ENCODE results near the gene PARP2.

PARP2 gene

DNA sequence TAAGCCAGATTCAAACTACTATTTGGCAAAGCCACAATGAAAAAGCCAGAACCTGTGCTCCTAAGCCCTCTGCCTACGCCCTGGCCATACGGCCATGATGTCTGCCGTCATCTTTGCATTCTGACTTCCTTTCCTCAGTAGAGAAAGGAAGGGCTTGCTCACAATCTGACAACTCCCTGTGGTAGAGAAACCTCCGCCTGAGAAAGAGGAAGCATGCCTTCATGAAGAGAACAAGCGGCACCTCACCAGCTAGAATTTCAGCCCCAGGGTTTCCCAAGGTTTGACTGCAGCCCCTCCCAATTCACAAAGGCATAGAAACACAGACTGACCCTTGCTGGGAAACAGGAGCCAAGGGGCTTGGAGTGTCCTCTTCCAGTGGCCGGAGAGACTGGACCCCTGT lies 44.1 kb downstream of the PARP2 start:
- Histone ChIP-seq H3K14ac (ENCODE audit: low read length) (no peak overlapping the region), H3K9ac (ENCODE audit: low read length) (no peak overlapping the region), H3K23ac (ENCODE audit: low read length) (no peak overlapping the region), H2AK5ac (ENCODE audit: low read length) (no peak overlapping the region), H3K27ac (ENCODE audit: low read depth, low read length) (no peak overlapping the region), H2BK120ac (ENCODE audit: insufficient read depth, low read length, poor library complexity) (no peak overlapping the region), H2BK5ac (ENCODE audit: low read depth, low read length, poor library complexity) (no peak overlapping the region), H3K9me3 (ENCODE audit: insufficient read depth, low read depth, low read length) (peaks cover 2% of the 10 kb centered on the region), H4K91ac (ENCODE audit: low read depth, low read length) (no peak overlapping the region), H4K8ac (ENCODE audit: low read depth, low read length) (no peak overlapping the region), H3K18ac (ENCODE audit: low read length) (no peak overlapping the region), H3K27me3 (ENCODE audit: insufficient read depth, low read length) (no peaks in the 10 kb centered on the region), H3K36me3 (ENCODE audit: control insufficient read depth in 1 of 2, insufficient read depth in 2 of 2, low read length in 2 of 2) (peaks cover 53 to 70% of the 10 kb centered on the region in 2 experiments), H3K4ac (ENCODE audit: low read depth, low read length) (no peak overlapping the region), H2AFZ (ENCODE audit: insufficient read depth, low read length, poor library complexity) (no peak overlapping the region), H2BK12ac (ENCODE audit: low read length) (no peak overlapping the region), H3K4me1 (ENCODE audit: control insufficient read depth in 1 of 2, insufficient read depth in 2 of 2, low read length in 2 of 2) (no peaks in the 10 kb centered on the region), H4K12ac (ENCODE audit: low read depth, low read length) (no peak overlapping the region), H3K79me1 (ENCODE audit: low read length) (no peaks in the 10 kb centered on the region), H3K4me3 (ENCODE audit: low read depth, low read length) (no peak overlapping the region), H3K79me2 (ENCODE audit: control insufficient read depth, insufficient read depth, low read length, poor library complexity) (no peaks in the 10 kb centered on the region), H3K4me2 (ENCODE audit: low read length) (no peak overlapping the region)
- DNase-seq = no peak
- WGBS (ENCODE audit: extremely low coverage, insufficient coverage, insufficient read length) = no CpG with 5 or more reads among the region's 6 CpGs

DNA sequence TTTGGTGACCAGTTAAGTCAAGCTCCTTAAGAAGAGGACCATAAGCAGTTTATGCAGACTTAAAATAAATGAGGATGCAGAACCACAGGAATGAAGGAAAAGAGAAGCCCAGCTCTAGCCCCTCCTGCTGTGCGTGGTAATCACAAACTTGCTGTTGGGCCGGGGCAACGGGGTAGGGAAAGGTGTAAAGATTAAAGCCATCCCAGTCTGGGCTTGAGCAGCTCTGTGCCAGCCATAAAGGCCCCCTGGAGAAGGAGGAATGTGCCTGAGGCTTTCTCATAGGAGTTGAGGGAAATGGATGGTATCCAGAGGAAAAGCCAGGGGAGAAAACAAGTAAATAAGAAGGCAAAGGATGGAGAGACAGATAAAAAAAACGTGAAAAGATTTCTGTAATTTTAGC lies 44.7 kb downstream of the PARP2 start:
- no peak overlapping the region for H4K91ac ChIP-seq (ENCODE audit: low read depth, low read length)
- H3K23ac ChIP-seq (ENCODE audit: low read length) = no peak overlapping the region
- H3K36me3 ChIP-seq (ENCODE audit: control insufficient read depth in 1 of 2, insufficient read depth in 2 of 2, low read length in 2 of 2) = peaks cover 47 to 64% of the 10 kb centered on the region in 2 experiments
- no peak overlapping the region for H2AK5ac ChIP-seq (ENCODE audit: low read length)
- H3K9ac ChIP-seq (ENCODE audit: low read length) = no peak overlapping the region
- no peak overlapping the region for H4K12ac ChIP-seq (ENCODE audit: low read depth, low read length)
- no peak overlapping the region for H3K4me2 ChIP-seq (ENCODE audit: low read length)
- no peak overlapping the region for H2AFZ ChIP-seq (ENCODE audit: insufficient read depth, low read length, poor library complexity)
- H2BK120ac ChIP-seq (ENCODE audit: insufficient read depth, low read length, poor library complexity) = no peak overlapping the region
- H3K27ac ChIP-seq (ENCODE audit: low read depth, low read length) = no peak overlapping the region
- no peak overlapping the region for H3K14ac ChIP-seq (ENCODE audit: low read length)
- H2BK5ac ChIP-seq (ENCODE audit: low read depth, low read length, poor library complexity) = no peak overlapping the region
- WGBS (ENCODE audit: extremely low coverage, insufficient coverage, insufficient read length) = no CpG with 5 or more reads among the region's 4 CpGs
- peaks cover 2% of the 10 kb centered on the region for H3K9me3 ChIP-seq (ENCODE audit: insufficient read depth, low read depth, low read length)
- H3K4me3 ChIP-seq (ENCODE audit: low read depth, low read length) = no peak overlapping the region
- no peak overlapping the region for H2BK12ac ChIP-seq (ENCODE audit: low read length)
- no peaks in the 10 kb centered on the region for H3K79me1 ChIP-seq (ENCODE audit: low read length)
- no peak overlapping the region for H4K8ac ChIP-seq (ENCODE audit: low read depth, low read length)
- DNase-seq = no peak
- no peaks in the 10 kb centered on the region for H3K27me3 ChIP-seq (ENCODE audit: insufficient read depth, low read length)
- no peak overlapping the region for H3K4ac ChIP-seq (ENCODE audit: low read depth, low read length)
- no peaks in the 10 kb centered on the region for H3K79me2 ChIP-seq (ENCODE audit: control insufficient read depth, insufficient read depth, low read length, poor library complexity)
- no peaks in the 10 kb centered on the region for H3K4me1 ChIP-seq (ENCODE audit: control insufficient read depth in 1 of 2, insufficient read depth in 2 of 2, low read length in 2 of 2)
- no peak overlapping the region for H3K18ac ChIP-seq (ENCODE audit: low read length)

DNA sequence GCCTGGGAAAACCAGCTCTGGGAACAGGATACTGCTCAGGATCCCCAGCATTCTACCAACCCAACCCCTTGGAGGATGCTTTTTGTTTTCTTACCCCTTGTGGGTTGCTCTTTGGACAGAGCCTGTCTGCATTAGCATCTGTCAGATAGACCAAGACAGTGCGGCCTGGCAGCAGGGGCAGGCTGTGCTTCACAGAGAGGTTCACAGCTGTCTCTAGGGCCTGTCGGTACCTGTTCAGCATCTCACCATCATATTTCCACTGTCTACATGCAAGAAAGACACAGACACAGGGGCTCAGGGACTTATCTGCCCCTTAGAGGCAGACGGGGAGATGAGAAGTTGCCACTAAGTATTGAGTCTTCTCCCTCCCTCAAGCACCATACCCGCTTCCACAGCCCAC lies 48.1 kb downstream of the PARP2 start:
- Histone ChIP-seq H3K14ac (ENCODE audit: low read length) (no peak overlapping the region), H3K9ac (ENCODE audit: low read length) (no peak overlapping the region), H3K18ac (ENCODE audit: low read length) (no peak overlapping the region), H3K4ac (ENCODE audit: low read depth, low read length) (no peak overlapping the region), H4K8ac (ENCODE audit: low read depth, low read length) (no peak overlapping the region), H3K4me3 (ENCODE audit: low read depth, low read length) (no peak overlapping the region), H3K79me1 (ENCODE audit: low read length) (no peaks in the 10 kb centered on the region), H2BK12ac (ENCODE audit: low read length) (no peak overlapping the region), H3K27ac (ENCODE audit: low read depth, low read length) (no peak overlapping the region), H3K4me1 (ENCODE audit: control insufficient read depth in 1 of 2, insufficient read depth in 2 of 2, low read length in 2 of 2) (no peaks in the 10 kb centered on the region), H3K36me3 (ENCODE audit: control insufficient read depth in 1 of 2, insufficient read depth in 2 of 2, low read length in 2 of 2) (peaks cover 33 to 48% of the 10 kb centered on the region in 2 experiments), H2BK5ac (ENCODE audit: low read depth, low read length, poor library complexity) (no peak overlapping the region), H3K27me3 (ENCODE audit: insufficient read depth, low read length) (no peaks in the 10 kb centered on the region), H3K23ac (ENCODE audit: low read length) (no peak overlapping the region), H4K91ac (ENCODE audit: low read depth, low read length) (no peak overlapping the region), H4K12ac (ENCODE audit: low read depth, low read length) (no peak overlapping the region), H3K4me2 (ENCODE audit: low read length) (no peak overlapping the region), H2BK120ac (ENCODE audit: insufficient read depth, low read length, poor library complexity) (no peak overlapping the region), H3K9me3 (ENCODE audit: insufficient read depth, low read depth, low read length) (no peaks in the 10 kb centered on the region), H2AFZ (ENCODE audit: insufficient read depth, low read length, poor library complexity) (no peak overlapping the region), H3K79me2 (ENCODE audit: control insufficient read depth, insufficient read depth, low read length, poor library complexity) (no peaks in the 10 kb centered on the region), H2AK5ac (ENCODE audit: low read length) (no peak overlapping the region)
- no peak for DNase-seq
- no CpG with 5 or more reads among the region's 4 CpGs for WGBS (ENCODE audit: extremely low coverage, insufficient coverage, insufficient read length)

DNA sequence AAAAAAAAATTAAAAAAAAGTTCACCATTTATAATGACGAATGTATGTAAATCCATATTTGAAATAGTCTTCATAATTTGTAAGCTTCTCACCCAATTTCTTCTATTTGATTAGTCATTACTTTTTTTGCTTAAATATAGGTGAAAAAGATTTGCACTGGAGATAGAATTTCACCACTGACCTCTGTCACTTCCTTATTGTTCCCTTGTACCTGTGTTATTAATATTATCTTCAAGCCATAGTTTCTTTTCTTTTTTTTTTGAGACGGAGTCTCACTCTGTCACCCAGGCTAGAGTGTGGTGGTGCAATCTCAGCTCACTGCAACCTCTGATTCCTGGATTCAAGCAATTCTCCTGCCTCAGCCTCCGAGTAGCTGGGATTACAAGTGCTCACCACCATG lies 54.1 kb downstream of the PARP2 start:
- no peak overlapping the region for H3K4me2 ChIP-seq (ENCODE audit: low read length)
- H3K9ac ChIP-seq (ENCODE audit: low read length) = no peak overlapping the region
- H3K79me1 ChIP-seq (ENCODE audit: low read length) = peaks cover 6% of the 10 kb centered on the region
- H2BK5ac ChIP-seq (ENCODE audit: low read depth, low read length, poor library complexity) = no peak overlapping the region
- no peaks in the 10 kb centered on the region for H3K27me3 ChIP-seq (ENCODE audit: insufficient read depth, low read length)
- no peak overlapping the region for H4K91ac ChIP-seq (ENCODE audit: low read depth, low read length)
- H3K4ac ChIP-seq (ENCODE audit: low read depth, low read length) = no peak overlapping the region
- no peak overlapping the region for H2BK120ac ChIP-seq (ENCODE audit: insufficient read depth, low read length, poor library complexity)
- H2AK5ac ChIP-seq (ENCODE audit: low read length) = no peak overlapping the region
- peaks cover 12 to 13% of the 10 kb centered on the region in 2 experiments for H3K4me1 ChIP-seq (ENCODE audit: control insufficient read depth in 1 of 2, insufficient read depth in 2 of 2, low read length in 2 of 2)
- no peaks in the 10 kb centered on the region for H3K9me3 ChIP-seq (ENCODE audit: insufficient read depth, low read depth, low read length)
- no peak overlapping the region for H3K18ac ChIP-seq (ENCODE audit: low read length)
- H3K36me3 ChIP-seq (ENCODE audit: control insufficient read depth in 1 of 2, insufficient read depth in 2 of 2, low read length in 2 of 2) = peaks cover 18% of the 10 kb centered on the region in 2 experiments
- no peak overlapping the region for H3K27ac ChIP-seq (ENCODE audit: low read depth, low read length)
- no peak overlapping the region for H4K12ac ChIP-seq (ENCODE audit: low read depth, low read length)
- no peak overlapping the region for H4K8ac ChIP-seq (ENCODE audit: low read depth, low read length)
- DNase-seq = no peak
- H2BK12ac ChIP-seq (ENCODE audit: low read length) = no peak overlapping the region
- no peak overlapping the region for H3K4me3 ChIP-seq (ENCODE audit: low read depth, low read length)
- H3K23ac ChIP-seq (ENCODE audit: low read length) = no peak overlapping the region
- no peak overlapping the region for H2AFZ ChIP-seq (ENCODE audit: insufficient read depth, low read length, poor library complexity)
- no peak overlapping the region for H3K14ac ChIP-seq (ENCODE audit: low read length)
- WGBS (ENCODE audit: extremely low coverage, insufficient coverage, insufficient read length) = no CpG with 5 or more reads among the region's 3 CpGs
- H3K79me2 ChIP-seq (ENCODE audit: control insufficient read depth, insufficient read depth, low read length, poor library complexity) = peaks cover 1% of the 10 kb centered on the region
